Endothelial cell of umbilical vein (primary cell): Measurements from ENCODE around the gene ADCY3. TPM values are rescaled to one million over a fixed set of nuclear protein-coding genes. Genes with fewer than 3 reads are reported as not detected.

ENCODE experiments used
- BruUV-seq: library from RNA; stranded (reverse); fragments of 400-500 nt; replicated peaks from 2 replicates; lab custom pipeline; 2021; lab: Mats Ljungman, UMichigan
- CTCF ChIA-PET: fragments of 300-600, 350-600 bp; sonication (Branson Sonifier 250); formaldehyde crosslinking; loops from one replicate; lab custom pipeline; 2021; ENCODE audit warnings: antibody characterized with exemption, inconsistent platforms; lab: Charles Lee
- POLR2A ChIA-PET: fragments of 300-600, 350-600 bp; sonication (Branson Sonifier 250); formaldehyde crosslinking; loops from one replicate; lab custom pipeline; 2021; ENCODE audit warnings: antibody characterized with exemption, inconsistent platforms; lab: Charles Lee
- DNase-seq: peaks from one replicate; pipeline ENCODE4 v3.0.0-alpha.2; 2011; ENCODE audit warnings: low read depth, low spot score
- FAIRE-seq: peaks from 2 replicates; lab custom pipeline; 2011; peaks lifted over from hg19 to GRCh38; lab: Jason Lieb, UNC
- H2AFZ ChIP-seq: 2 replicates; pipeline ENCODE4 v1.6.0; 2012; ENCODE audit warnings: low read depth, low read length, control low read depth, inconsistent platforms
- H3K27ac ChIP-seq: 2 replicates; pipeline ENCODE4 v1.5.1; 2011; ENCODE audit warnings: low read depth, mild to moderate bottlenecking, control low read depth, low read length, moderate library complexity; ENCODE audit not compliant: insufficient read depth
- H3K27me3 ChIP-seq, 2 experiments: 2 replicates each; pipeline versions ENCODE4 v1.6.0 to v1.6.1; 2011; ENCODE audit warnings: low read length in 2 of 2, mixed read lengths in 1 of 2; ENCODE audit not compliant: control insufficient read depth in 2 of 2, insufficient read depth in 2 of 2
- H3K36me3 ChIP-seq, 2 experiments: 2 replicates in 1 of 2; 3 replicates in 1 of 2; pipeline ENCODE4 v1.5.1; 2011; ENCODE audit warnings: low read length in 2 of 2, mild to moderate bottlenecking in 1 of 2, moderate library complexity in 1 of 2; ENCODE audit not compliant: control insufficient read depth in 2 of 2, insufficient read depth in 2 of 2; ENCODE audit errors: extremely low read depth in 1 of 2
- H3K4me1 ChIP-seq: 3 replicates; pipeline ENCODE4 v1.5.1; 2011; ENCODE audit warnings: mild to moderate bottlenecking, low read length; ENCODE audit not compliant: control insufficient read depth, insufficient read depth; ENCODE audit errors: extremely low read depth
- H3K4me2 ChIP-seq: 2 replicates; pipeline ENCODE4 v1.6.1; 2011; ENCODE audit warnings: low read length, control low read depth, mixed read lengths; ENCODE audit not compliant: insufficient read depth
- H3K4me3 ChIP-seq, 3 experiments: fragments of 200-600 bp in 1 of 3; sonication (generic), shearing (Covaris generic) in 1 of 3; replicated peaks in 1 of 3; 2 replicates each; pipeline ENCODE4 v1.5.1; 2011 to 2016; ENCODE audit warnings: control low read depth in 3 of 3, low read length in 3 of 3, mild to moderate bottlenecking in 2 of 3, inconsistent platforms in 1 of 3, low read depth in 1 of 3, moderate library complexity in 1 of 3; ENCODE audit not compliant: insufficient read depth in 1 of 3
- H3K79me2 ChIP-seq: 2 replicates; pipeline ENCODE4 v1.6.0; 2012; ENCODE audit warnings: low read length, inconsistent platforms; ENCODE audit not compliant: control insufficient read depth, insufficient read depth
- H3K9ac ChIP-seq: replicated peaks from 2 replicates; pipeline ENCODE3; 2011; ENCODE audit warnings: low read length, control low read depth; ENCODE audit not compliant: insufficient read depth; ENCODE audit errors: extremely low read depth
- H3K9me1 ChIP-seq: replicated peaks from 3 replicates; pipeline ENCODE4 v1.6.0; 2011; ENCODE audit warnings: mild to moderate bottlenecking, low read length; ENCODE audit not compliant: control insufficient read depth, insufficient read depth; ENCODE audit errors: extremely low read depth
- H3K9me3 ChIP-seq: replicated peaks from 2 replicates; pipeline ENCODE4 v1.5.1; 2012; ENCODE audit warnings: low read length, inconsistent platforms; ENCODE audit not compliant: control insufficient read depth, insufficient read depth
- H4K20me1 ChIP-seq: replicated peaks from 2 replicates; pipeline ENCODE3; 2011; ENCODE audit warnings: mild to moderate bottlenecking, low read length; ENCODE audit not compliant: control insufficient read depth, insufficient read depth; ENCODE audit errors: extremely low read depth
- EZH2 ChIP-seq: IDR thresholded peaks from 2 replicates; pipeline ENCODE4 v1.6.1; 2012; ENCODE audit warnings: borderline replicate concordance, low read depth, mild to moderate bottlenecking, moderate library complexity, low read length, inconsistent platforms; ENCODE audit not compliant: severe bottlenecking
- FOS ChIP-seq: IDR thresholded peaks from 2 replicates; pipeline ENCODE4 v1.6.1; 2011; ENCODE audit warnings: mild to moderate bottlenecking, low read length, moderate library complexity, borderline replicate concordance; ENCODE audit not compliant: insufficient read depth
- GATA2 ChIP-seq: IDR thresholded peaks from 2 replicates; pipeline ENCODE4 v1.7.0; 2011; ENCODE audit warnings: low read depth, mild to moderate bottlenecking, moderate library complexity, mixed read lengths, low read length; ENCODE audit not compliant: insufficient read length, insufficient read depth
- JUN ChIP-seq: IDR thresholded peaks from 2 replicates; pipeline ENCODE4 v1.6.1; 2011; ENCODE audit warnings: borderline replicate concordance, low read depth; ENCODE audit not compliant: insufficient read length, insufficient read depth
- MYC ChIP-seq: IDR thresholded peaks from one replicate; pipeline ENCODE4 v1.6.1; 2011; ENCODE audit warnings: mild to moderate bottlenecking, low read depth, low read length
- POLR2A ChIP-seq: IDR thresholded peaks from 2 replicates; pipeline ENCODE4 v1.6.1; 2012; ENCODE audit warnings: low read depth, mild to moderate bottlenecking, control low read depth, low read length
- POLR2AphosphoS5 ChIP-seq: IDR thresholded peaks from 2 replicates; pipeline ENCODE4 v1.6.1; 2012; ENCODE audit warnings: low read depth, mild to moderate bottlenecking, control low read depth, low read length, moderate library complexity; ENCODE audit not compliant: insufficient read depth
- dilution Hi-C: fragments of 300-500 bp; cut with MboI; formaldehyde crosslinking; loops from one replicate; pipeline ENCODE4 v1.15.0; 2019; ENCODE audit warnings: low sequenced_read_pairs; ENCODE audit not compliant: extremely low pct_ligation_motif_present
- intact Hi-C: fragments of 100-400 bp; cut with micrococcal nuclease; formaldehyde crosslinking; loops from one replicate; pipeline ENCODE4 v1.10.0; 2022
- polyA plus RNA-seq, 4 experiments: library from polyadenylated mRNA; depleted of rRNA in 3 of 4; stranded (reverse) in 3 of 4; unstranded in 1 of 4; fragments of >200 nt; gene quantifications; 2 replicates each; pipeline versions ENCODE4 v1.2.1 to v1.2.3, GENCODE V29; 2011 to 2012; ENCODE audit warnings: missing spikeins in 1 of 4
- total RNA-seq: library from RNA; stranded (reverse); gene quantifications from 2 replicates; pipeline ENCODE4 v1.2.3, GENCODE V29; 2021
- TF ChIP-seq, protein P1 (sequence below): IDR thresholded peaks from 2 replicates; pipeline ENCODE4 v1.6.1; 2011; ENCODE audit not compliant: insufficient read depth, insufficient read length
- TF ChIP-seq, protein P2 (sequence below), 2 donors: IDR thresholded peaks; 1 replicate in 1 of 2; 2 replicates in 1 of 2; pipeline ENCODE4 v1.5.1; 2011; ENCODE audit warnings: low read length in 2 of 2, mild to moderate bottlenecking in 2 of 2, moderate library complexity in 2 of 2, control low read depth in 1 of 2, inconsistent platforms in 1 of 2, low read depth in 1 of 2; ENCODE audit not compliant: insufficient read depth in 1 of 2; ENCODE audit errors: extremely low read depth in 1 of 2

The ADCY3 gene
- total and polyA plus RNA-seq, 2 donors (not counting 3 experiments of a cell fraction or from before 2014, with no cell fraction given), result 54.0 to 61.3 TPM

DNA sequence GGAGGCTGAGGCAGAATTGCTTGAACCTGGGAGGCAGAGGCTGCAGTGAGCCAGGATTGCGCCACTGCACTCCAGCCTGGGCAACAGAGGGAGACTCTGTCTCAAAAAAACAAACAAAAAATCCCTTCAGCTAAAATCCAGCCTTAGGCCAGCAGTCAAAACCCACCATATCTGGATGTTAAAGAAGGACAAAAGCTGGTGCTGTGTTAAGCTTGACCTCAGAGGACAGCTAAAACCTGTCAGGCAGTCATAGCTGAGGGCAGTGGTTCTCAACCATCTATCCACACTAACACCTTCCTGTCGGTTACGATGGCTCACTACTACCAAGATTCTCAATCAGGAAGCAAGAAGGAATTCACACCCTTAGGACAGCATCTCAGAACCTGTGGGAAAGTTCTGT lies 136.4 kb downstream of the ADCY3 start:
- BruUV-seq, result no TSS peak
- H3K4me1 ChIP-seq, result peaks cover 5% of the 10 kb centered on the region
- H3K79me2 ChIP-seq, result no peaks in the 10 kb centered on the region
- no peaks in the 10 kb centered on the region for H3K9me1 ChIP-seq
- no peak overlapping the region for H2AFZ ChIP-seq
- H4K20me1 ChIP-seq, result no peaks in the 10 kb centered on the region
- CTCF ChIA-PET, result no interaction called here
- H3K27ac ChIP-seq, result no peak overlapping the region
- no peak overlapping the region for H3K4me3 ChIP-seq
- H3K36me3 ChIP-seq, result no peaks in the 10 kb centered on the region
- no peaks in the 10 kb centered on the region for H3K27me3 ChIP-seq
- H3K4me2 ChIP-seq, result no peak overlapping the region
- intact Hi-C loops (no loop called here), dilution Hi-C loops (no loop called here)
- DNase-seq (no peak), FAIRE-seq (no peak)
- no peaks in the 10 kb centered on the region for H3K9me3 ChIP-seq
- POLR2A ChIA-PET, result no interaction called here
- no peak overlapping the region for H3K9ac ChIP-seq
- no peak for TF ChIP-seq POLR2A
- no peak for TF ChIP-seq FOS

DNA sequence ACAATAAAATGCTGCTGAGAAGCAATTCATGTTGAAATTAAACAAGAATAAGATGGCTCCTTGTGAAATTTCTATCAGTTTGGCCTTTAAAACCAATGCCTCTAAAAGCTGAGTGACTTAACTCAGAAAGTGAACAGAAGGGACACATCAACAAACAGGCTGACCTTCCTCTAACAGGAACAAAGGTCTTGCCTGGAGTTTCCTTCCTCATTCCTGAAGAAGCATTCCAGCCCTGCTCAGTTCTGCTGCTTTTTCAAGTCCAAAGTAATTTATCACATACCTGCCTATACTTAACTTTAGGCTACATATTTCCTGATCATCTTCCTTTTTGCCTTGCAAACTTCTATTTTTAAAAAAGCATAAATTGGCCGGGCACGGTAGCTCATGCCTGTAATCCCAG lies 140.9 kb downstream of the ADCY3 start:
- Histone ChIP-seq H3K27ac (no peak overlapping the region), H3K4me1 (peaks cover 5% of the 10 kb centered on the region), H3K9me3 (no peaks in the 10 kb centered on the region), H4K20me1 (no peaks in the 10 kb centered on the region), H3K79me2 (no peaks in the 10 kb centered on the region), H3K9ac (no peak overlapping the region), H3K4me3 (no peak overlapping the region), H3K4me2 (no peak overlapping the region), H3K36me3 (no peaks in the 10 kb centered on the region), H3K27me3 (no peaks in the 10 kb centered on the region), H2AFZ (no peak overlapping the region), H3K9me1 (no peaks in the 10 kb centered on the region)
- intact Hi-C loops (no loop called here), dilution Hi-C loops (no loop called here)
- TF ChIP-seq, protein P1, sequence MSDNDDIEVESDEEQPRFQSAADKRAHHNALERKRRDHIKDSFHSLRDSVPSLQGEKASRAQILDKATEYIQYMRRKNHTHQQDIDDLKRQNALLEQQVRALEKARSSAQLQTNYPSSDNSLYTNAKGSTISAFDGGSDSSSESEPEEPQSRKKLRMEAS, result no peak
- no peak for TF ChIP-seq POLR2AphosphoS5
- TF ChIP-seq, protein P2, sequence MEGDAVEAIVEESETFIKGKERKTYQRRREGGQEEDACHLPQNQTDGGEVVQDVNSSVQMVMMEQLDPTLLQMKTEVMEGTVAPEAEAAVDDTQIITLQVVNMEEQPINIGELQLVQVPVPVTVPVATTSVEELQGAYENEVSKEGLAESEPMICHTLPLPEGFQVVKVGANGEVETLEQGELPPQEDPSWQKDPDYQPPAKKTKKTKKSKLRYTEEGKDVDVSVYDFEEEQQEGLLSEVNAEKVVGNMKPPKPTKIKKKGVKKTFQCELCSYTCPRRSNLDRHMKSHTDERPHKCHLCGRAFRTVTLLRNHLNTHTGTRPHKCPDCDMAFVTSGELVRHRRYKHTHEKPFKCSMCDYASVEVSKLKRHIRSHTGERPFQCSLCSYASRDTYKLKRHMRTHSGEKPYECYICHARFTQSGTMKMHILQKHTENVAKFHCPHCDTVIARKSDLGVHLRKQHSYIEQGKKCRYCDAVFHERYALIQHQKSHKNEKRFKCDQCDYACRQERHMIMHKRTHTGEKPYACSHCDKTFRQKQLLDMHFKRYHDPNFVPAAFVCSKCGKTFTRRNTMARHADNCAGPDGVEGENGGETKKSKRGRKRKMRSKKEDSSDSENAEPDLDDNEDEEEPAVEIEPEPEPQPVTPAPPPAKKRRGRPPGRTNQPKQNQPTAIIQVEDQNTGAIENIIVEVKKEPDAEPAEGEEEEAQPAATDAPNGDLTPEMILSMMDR (IDR thresholded peaks at IDR 0.05; ENCODE audit: extremely low read depth in 1 of 2, insufficient read depth in 1 of 2, low read depth in 1 of 2, low read length in 2 of 2), result no peak
- TF ChIP-seq JUN, result no peak
- no peak for TF ChIP-seq FOS
- TF ChIP-seq EZH2, result no peak
- TF ChIP-seq POLR2A, result no peak
- TF ChIP-seq MYC, result no peak
- TF ChIP-seq GATA2, result no peak
- ChIA-PET POLR2A (no interaction called here), CTCF (interaction anchor here (1.0 to 1.6 kb wide), 6 partner anchors 12 to 166 kb away, joined by 3 to 10 read pairs (median 4); partner anchors contain the start of genes CENPO and PTRHD1)
- DNase-seq (peak; percentile 17), FAIRE-seq (no peak)
- BruUV-seq, result no TSS peak
